ENCODE data around the gene DPH5.
"Not testable (repeated sequence)": the region's sequence is repeated elsewhere in the genome, so short reads cannot be mapped to it uniquely, and the experiment has no call there.

The DPH5 gene

DNA sequence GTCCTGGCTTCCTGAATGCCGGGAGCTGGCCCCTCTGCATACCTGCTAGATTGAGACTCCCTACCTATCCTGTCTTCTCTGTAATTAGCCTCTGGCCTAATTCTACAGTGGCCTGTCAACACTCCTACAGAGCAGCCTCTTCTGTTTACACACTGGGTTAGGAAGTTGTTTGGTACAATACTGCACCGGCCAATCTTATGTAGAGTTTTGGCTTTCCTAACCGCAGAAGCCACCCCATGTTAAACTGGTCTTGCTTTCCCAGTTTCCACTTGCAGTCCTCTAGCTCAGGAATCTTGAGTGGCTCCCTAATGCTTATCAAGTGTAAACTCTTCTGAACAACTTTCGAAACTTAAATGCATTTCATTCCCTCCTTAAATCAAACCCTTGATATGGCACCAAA lies 42.8 kb downstream of the DPH5 start:
- no peak for DNase-seq (ENCODE audit: low spot score)

DNA sequence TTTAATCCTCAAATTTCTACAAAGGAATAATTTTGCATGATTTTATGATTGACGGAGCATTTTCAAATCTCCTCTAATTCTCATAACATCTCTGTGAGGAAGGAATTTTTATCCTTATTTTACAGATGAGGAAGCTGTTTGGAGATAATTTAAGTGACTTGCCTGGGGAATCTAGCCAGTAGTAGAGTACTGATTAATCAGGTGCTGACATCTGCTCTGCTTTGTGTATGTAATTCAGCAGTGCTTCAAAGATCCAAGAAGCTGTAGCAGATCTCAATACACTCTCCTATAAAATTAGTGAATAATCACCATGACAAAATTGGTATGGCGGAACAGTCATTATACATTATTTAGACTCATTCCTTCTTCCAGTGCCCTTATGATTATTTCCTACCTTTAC lies 46.0 kb downstream of the DPH5 start:
- DNase-seq (ENCODE audit: low spot score), result no peak

DNA sequence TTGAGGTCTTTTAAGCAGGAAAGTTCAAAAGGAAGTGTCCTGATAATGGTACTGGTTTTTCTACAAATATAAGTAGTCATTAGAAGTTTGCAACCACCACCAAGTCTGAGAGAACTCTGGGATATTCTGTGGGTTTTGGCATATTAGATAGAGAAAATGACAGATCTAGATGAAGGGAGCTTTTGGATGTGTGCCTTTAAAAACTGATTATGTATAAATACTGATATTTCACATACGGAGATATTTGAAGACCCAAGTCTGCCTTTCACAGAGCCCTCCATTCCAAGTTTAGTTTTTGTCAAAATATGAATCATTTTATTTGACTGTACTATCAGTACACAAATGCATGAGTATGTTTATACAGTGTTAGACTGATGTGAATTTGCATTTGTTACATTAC lies 48.6 kb downstream of the DPH5 start:
- no peak for DNase-seq (ENCODE audit: low spot score)

DNA sequence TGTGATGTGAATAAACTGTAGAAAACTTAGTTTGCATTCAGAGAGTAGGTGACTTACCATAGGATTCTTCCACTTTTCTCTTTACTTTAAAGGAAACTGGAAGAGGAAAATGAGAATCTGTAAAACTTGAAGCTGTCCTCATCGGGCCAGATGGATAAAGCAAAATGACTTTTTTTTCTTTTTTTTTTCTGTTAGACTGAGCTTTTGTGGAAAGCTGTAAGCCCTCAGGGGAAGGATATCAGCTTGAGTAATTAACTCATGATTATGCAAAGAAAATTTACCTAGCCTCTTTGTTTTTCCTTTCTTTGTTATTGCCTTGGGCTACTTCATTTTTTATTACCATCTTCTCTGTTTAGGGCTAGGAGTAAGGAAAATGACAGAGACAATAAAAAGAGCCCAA lies 53.4 kb downstream of the DPH5 start:
- no peak for DNase-seq (ENCODE audit: low spot score)

DNA sequence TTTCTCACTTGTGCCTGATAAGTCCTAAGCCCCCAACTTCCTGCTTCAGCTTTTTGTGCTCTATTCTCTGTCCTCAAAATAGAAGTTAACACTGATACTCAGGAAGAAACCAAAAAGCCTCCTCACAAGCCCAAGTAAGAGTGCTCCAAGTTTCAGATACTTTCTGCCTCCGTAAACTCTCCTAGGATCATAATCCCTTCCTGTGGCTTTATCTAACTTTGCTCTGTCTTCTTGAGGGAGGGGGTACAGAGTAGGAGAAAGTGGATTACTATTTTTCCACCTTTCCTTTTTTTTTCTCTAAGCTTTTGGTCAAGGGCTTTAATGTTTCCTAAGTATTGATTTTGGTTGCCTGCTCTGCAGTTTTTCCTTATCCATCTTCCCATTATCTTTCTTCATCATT lies 54.6 kb downstream of the DPH5 start:
- no peak for DNase-seq (ENCODE audit: low spot score)

DNA sequence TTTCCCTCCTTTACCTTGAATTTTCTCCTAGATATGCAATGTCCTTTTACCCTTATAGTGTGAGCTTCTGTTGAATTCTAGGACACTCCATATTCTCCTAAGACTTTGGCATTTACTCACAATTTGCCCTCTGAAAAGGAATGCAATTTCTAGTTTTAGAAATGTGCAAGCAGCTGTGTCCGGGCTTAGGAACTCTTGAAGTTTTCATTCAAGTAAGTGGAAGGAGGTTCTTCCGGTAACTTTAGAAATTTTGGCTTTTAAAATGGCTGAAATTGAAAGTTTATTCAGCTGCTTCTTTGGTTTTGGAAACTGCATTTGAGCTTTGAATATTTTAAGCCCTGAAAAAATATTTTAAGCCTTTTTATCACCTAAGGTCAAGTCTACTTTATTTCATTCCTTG lies 56.3 kb downstream of the DPH5 start:
- no peak for DNase-seq (ENCODE audit: low spot score)

DNA sequence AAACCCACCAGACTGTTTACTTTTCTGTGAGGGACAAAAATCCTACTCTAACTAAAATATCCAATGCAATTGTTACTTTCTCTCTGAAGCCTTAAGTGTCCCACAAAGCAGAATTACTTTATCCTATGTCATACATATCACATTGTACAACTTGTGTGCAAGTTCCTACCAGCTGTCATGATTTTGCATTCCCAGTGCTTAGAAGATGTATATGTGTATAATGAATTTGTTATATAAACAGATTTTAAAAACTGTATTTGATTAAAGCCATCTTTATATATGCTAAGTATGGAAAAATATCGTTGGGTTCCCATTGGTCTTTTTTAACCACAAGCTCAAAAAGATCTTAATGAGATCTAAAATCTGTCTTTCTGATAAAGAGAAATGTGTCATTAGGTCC lies 57.0 kb downstream of the DPH5 start:
- DNase-seq (ENCODE audit: low spot score), result no peak

DNA sequence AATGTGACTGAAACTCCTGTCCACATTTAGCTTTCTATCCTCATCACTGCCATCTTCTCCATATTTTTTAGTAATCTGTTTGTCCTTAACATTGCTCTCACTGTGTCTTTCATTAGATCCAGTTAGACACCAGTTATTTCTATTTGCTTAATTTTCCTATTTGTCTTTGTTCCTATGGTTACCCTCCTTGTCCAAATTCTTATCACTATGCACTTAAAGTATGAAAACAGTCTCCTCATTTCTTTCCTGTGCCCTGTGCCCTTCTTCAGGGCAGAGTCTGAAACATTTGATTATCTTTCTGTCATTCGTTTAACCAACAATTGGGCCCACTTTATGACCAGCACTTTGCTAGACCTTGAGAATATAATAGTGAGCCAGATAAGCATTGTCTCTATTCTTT lies 65.5 kb downstream of the DPH5 start:
- DNase-seq (ENCODE audit: low spot score), result no peak

DNA sequence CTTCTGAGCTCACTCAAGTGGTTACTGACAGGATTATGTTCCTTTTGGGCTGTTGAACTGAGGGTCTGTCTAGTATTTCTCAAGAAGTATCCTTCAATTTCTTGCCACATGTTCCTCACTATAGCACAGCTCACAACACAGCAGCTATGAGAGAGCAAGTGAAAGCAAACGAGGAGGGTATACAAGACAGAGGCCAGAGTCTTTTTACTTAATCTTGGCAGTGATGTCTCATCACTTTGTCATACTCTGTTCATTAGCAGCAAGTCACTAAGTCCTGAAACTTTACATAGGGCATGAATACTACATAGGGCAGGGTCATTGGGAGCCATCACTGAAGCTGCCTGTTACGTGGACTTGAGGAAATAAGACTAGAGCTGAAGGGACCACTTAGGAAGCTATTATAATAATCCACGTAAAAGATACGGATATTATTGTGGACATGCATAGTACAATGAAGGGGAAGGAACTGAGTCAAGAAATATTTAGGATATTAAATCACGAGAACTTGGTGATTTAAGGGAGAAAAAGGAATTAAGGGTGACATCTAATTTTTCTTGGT lies 66.0 kb downstream of the DPH5 start:
- no peak for DNase-seq (ENCODE audit: low spot score)

DNA sequence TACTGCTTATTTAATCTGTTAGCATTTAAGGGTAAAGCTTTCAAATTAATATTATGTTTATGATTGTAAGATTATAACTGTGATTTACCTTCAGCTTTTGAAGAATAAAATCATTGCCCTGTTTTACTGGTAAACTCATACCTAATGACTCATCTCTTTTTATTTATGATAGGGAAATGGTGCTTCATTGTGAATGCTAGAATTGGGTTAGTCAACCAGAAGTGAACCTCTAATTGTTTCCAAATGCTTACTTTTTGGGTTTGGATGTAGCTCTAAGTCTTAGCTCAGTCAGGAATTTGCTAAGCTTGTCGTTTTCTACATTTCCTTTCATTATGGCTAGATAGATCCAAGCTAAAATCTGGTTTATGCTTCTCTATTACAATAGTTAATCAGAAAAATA lies 70.3 kb downstream of the DPH5 start:
- DNase-seq (ENCODE audit: low spot score), result no peak

DNA sequence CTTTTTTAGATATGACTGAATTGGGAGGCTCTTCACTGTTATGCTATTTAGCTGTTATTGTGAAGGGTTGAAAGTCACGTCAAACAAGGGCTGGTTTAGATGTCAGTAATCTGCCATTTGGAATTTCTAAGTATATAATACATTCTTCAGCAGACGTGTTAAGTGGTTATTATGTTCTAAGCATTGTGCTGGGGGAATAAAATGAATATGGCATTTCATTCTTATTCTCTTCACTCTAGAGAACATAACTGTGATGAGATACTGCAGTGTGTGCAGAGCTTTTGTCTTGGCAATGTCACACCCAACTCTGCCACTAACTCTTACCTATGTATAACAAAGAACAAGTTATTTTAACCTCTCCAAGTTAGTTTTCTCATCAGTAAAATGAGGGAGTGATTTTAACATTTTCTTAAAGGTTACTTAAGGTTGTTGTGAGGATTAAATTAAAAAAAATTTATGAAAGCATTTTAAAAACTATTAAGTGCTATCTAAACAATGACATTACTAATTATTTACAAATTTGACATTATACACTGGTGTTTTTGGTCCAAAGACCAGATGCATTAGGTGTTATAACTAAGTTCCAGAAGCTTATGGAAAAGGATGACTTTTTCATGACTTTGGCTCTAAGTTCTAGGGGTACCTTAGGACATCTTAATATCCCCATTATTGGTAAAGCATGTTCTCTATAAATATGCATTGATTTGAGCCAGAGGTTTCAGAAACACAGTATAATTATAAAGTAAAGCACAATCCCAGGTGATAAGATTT lies 71.4 kb downstream of the DPH5 start:
- no peak for DNase-seq (ENCODE audit: low spot score)

DNA sequence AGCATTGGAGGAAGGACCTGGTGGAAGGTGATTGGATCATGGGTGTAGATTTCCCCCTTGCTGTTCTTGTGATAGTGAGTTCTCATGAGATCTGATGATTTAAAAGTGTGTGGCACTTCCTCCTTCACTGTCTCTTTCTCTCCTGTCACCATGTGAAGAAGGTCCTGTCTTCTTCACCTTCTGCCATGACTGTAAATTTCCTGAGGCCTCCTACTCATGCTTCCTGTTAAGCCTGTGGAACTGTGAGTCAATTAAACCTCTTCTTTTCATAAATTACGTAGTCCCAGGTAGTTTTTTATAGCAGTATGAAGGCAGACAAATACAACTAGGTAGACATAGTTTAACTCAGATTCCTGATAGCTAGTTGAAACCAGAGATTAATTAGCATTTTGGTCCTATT lies 72.6 kb downstream of the DPH5 start:
- not testable (repeated sequence) for DNase-seq (ENCODE audit: low spot score)

DNA sequence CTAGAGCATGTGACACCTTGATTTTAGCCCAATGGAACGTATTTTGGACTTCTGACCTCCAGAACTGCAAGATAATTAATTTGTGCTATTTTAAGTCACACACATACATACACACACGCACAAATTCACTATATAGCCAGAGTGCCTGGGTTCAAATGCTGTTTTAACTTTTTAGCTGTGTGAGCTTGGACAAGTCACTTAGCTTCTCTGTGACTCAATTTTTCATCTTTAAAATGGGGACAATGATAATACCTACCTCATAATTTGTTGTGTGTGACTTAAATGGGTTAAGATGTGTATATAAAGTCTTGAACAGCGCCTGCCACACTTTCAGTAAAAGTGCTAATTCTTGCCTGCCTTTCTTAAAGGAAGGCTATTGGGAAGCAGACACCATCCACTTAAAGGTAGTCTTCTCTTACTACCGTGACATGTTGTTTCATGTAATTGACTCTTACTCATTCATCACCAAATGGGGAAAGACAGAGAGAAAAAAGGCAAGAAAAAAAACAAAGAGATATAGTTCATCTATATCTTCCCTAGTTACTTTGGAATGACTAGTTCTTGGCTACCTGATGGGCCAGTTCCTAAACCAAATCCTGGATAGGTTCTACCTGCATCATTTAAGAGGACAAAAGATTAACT lies 73.4 kb downstream of the DPH5 start:
- DNase-seq (ENCODE audit: low spot score), result no peak

DNA sequence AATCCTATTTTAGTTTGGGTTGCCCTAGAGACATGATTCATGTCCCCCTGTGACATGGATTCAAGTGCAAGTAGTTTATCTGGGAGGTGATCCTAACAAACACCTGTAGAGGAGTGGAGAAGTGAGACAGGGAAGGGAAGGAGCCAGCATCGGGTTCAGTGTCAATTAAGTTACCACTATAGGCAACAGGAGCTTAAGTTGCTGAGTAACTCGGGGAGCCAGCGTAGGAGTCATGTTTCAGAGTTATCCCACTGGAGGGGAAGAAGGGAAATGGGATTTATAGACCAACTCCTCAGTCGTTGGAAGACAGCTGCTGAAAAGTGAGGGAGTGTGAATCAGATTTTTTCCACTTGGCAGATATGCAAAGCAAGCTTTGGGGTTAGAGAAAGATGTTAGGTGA lies 74.8 kb downstream of the DPH5 start:
- DNase-seq (ENCODE audit: low spot score), result no peak

DNA sequence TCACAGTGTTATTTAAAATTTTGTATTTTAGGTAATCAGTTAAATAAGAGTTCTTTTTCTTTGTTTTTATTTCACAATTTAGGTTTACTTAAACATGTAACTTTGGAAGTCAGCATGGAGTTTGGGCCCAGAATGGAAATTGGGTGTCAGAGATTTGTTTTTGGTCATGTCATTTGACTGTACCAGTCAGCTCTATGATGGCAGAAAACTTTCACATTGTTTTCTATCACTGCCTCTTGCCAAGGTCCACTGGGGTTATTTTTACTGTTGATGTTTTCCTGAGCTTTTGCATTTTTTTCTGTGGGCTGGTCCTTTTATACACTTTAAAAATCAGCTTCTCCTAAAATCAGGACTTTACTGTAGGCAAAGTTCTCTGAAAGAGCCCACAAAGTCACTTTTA lies 75.2 kb downstream of the DPH5 start:
- DNase-seq (ENCODE audit: low spot score), result no peak

DNA sequence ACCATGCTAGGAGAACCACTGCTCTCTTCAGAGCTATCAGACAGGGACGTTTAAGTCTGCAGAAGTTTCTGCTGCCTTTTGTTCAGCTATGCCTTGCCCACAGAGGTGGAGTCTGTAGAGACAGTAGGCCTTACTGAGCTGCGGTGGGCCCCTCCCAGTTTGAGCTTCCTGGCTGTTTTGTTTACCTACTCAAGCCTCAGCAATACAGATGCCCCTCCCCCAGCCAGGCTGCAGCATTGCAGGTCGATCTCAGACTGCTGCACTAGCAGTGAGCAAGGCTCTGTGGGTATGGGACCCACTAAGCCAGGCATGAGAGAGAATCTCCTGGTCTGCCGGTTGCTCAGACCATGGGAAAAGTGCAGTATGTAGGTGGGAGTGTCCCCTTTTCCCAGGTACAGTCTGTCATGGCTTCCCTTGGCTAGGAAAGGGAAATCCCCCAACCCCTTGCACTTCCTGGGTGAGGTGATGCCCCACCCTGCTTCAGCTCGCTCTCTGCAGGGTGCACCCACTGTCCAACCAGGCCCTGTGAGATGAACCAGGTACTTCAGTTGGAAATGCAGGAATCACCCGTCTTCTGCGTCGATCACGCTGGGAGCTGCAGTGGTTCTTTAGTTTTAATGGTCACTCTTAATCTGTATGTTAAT lies 75.9 kb downstream of the DPH5 start:
- not testable (repeated sequence) for DNase-seq (ENCODE audit: low spot score)

DNA sequence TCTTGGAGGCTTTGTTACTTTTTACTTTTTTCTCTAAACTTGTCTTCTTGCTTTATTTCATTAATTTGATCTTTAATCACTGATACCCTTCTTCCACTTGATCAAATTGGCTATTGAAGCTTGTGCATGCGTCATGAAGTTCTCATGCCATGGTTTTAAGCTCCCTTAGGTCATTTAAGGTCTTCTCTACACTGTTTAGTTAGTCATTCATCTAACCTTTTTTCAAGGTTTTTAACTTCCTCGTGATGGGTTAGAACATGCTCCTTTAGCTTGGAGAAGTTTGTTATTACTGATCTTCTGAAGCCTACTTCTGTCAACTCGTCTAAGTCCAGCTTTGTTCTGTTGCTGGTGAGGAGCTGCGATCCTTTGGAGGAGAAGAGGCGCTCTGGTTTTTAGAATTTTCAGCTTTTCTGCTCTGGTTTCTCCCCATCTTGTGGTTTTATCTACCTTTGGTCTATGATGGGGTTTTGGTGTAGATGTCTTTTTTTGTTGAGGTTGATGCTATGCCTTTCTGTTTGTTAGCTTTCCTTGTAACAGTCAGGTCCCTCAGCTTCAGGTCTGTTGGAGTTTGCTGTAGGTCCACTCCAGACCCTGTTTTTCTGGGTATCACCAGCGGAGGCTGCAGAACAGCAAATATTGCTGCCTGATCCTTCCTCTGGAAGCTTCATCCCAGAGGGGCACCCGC lies 76.7 kb downstream of the DPH5 start:
- not testable (repeated sequence) for DNase-seq (ENCODE audit: low spot score)

DNA sequence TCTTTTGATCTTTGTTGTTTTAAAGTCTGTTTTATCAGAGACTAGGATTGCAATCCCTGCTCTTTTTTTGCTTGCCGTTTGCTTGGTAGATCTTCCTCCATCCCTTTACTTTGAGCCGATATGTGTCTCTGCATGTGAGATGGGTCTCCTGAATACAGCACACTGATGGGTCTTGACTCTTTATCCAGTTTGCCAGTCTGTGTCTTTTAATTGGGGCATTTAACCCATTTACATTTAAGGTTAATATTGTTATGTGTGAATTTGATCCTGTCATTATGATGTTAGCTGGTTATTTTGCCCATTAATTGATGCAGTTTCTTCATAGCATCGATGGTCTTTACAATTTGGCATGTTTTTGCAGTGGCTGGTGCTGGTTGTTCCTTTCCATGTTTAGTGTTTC lies 77.8 kb downstream of the DPH5 start:
- DNase-seq (ENCODE audit: low spot score), result not testable (repeated sequence)

DNA sequence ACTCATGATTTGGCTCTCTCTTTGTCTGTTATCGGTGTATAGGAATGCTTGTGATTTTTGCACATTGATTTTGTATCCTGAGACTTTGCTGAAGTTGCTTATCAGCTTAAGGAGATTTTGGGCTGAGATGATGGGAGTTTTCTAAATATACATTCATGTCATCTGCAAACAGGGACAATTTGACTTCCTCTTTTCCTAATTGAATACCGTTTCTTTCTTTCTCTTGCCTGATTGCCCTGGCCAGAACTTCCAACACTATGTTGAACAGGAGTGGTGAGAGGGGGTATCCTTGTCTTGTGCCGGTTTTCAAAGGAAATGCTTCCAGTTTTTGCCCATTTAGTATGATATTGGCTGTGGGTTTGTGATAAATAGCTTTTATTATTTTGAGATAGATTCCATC lies 79.5 kb downstream of the DPH5 start:
- DNase-seq (ENCODE audit: low spot score), result not testable (repeated sequence)

DNA sequence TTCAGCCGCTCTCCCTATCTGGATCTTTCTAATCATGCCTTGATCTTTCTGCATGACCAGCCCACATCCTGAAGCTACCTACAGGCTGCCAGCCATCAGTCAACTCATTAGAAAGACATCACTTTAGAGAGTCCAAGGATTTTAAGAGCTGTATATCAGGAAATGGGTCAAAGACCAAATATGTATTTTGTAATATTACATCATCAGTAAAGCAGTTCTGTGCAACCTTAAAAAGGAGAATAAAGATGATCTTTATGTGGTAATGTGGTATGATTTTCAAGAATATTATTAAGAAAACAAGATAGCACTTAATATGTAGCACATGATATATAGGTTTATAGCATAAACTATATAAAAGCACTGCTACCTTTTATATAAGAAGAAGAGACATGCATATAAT lies 82.1 kb downstream of the DPH5 start:
- no peak for DNase-seq (ENCODE audit: low spot score)

DNA sequence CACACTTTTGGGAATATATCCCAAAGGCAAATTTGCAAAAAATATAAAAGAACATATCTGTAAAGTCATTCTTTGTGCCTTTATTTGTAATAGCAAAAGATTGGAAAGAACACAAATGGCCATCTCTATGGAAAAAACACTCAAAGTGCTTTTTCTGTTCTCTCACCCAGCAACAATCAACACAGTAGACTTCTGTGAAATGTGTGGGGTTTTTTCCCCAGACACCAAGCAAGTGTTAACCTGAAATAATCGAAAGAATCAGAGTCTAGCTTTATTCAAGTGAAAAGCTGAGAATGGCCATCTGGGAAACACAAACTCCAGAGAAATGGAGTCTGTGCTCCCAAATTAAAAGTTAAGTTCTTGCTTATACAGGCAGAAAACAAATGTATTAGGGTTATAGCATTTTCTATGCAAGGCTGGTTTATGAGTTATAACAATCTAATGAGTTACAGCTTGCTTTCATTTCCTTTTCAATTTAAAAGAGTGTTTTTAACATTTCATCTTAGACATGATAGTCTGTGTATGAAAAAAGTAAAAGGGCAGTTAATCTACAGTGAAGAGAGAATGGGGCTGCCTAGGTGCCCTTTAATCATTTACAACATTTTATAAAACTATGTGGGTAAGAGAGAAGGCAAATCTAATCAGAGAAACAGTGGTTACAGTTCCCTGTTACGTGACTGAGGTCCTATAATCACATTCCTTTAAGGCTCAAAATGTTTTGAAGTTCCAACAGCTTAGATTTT lies 83.1 kb downstream of the DPH5 start:
- no peak for DNase-seq (ENCODE audit: low spot score)

All from cerebellar cortex (tissue), 1 donor.